ENCODE data around the gene MZT1.

GRCh38 chr13:72680353-72680752, 47.1 kb downstream of the MZT1 start:
- TF ChIP-seq CTCF (IDR thresholded peaks at IDR 0.05), result no peak
- no peak for TF ChIP-seq POLR2AphosphoS5 (IDR thresholded peaks at IDR 0.05)

Measured in upper lobe of left lung (tissue), 4 donors.